GM12878 (cell line): Measurements from ENCODE around the gene SIK3.
"Not testable (repeated sequence)": the region's sequence is repeated elsewhere in the genome, so short reads cannot be mapped to it uniquely, and the experiment has no call there.

ENCODE experiments used
- ATF3 ChIP-seq: IDR thresholded peaks from 2 replicates; pipeline ENCODE4 v1.6.1; 2011; ENCODE audit warnings: low read depth, mild to moderate bottlenecking, low read length, moderate library complexity, borderline replicate concordance; ENCODE audit errors: extremely low read depth
- BCL3 ChIP-seq: IDR thresholded peaks from 2 replicates; pipeline ENCODE4 v1.6.1; 2011; ENCODE audit warnings: borderline replicate concordance, low read depth, mild to moderate bottlenecking, moderate library complexity, low read length; ENCODE audit not compliant: insufficient read depth, poor library complexity, severe bottlenecking
- CHD2 ChIP-seq: IDR thresholded peaks from 2 replicates; pipeline ENCODE4 v1.6.1; 2011; ENCODE audit warnings: low read depth, low read length, improper control_type of control experiment, borderline replicate concordance
- DPF2 ChIP-seq: fragments of 450-650 bp; IDR thresholded peaks from 2 replicates; pipeline ENCODE4 v1.6.1; 2017; ENCODE audit warnings: mild to moderate bottlenecking
- EP300 ChIP-seq, 2 experiments: fragments of 150-350 bp in 1 of 2; IDR thresholded peaks; 2 replicates each; pipeline ENCODE4 v1.6.1; 2011 to 2012; ENCODE audit warnings: low read depth in 2 of 2, low read length in 2 of 2, borderline replicate concordance in 1 of 2, improper control_type of control experiment in 1 of 2, inconsistent platforms in 1 of 2; ENCODE audit not compliant: control insufficient read depth in 1 of 2
- GABPA ChIP-seq: IDR thresholded peaks from 2 replicates; pipeline ENCODE4 v1.6.1; 2014; ENCODE audit warnings: antibody characterized with exemption, low read depth, mild to moderate bottlenecking, inconsistent platforms
- IKZF2 ChIP-seq, 2 experiments: fragments of 450-650 bp; IDR thresholded peaks; 2 replicates each; pipeline ENCODE4 v1.6.1; 2017; ENCODE audit warnings: mild to moderate bottlenecking in 2 of 2, moderate library complexity in 2 of 2
- JUND ChIP-seq: IDR thresholded peaks from 2 replicates; pipeline ENCODE4 v1.6.1; 2012; ENCODE audit warnings: low read depth, mild to moderate bottlenecking, low read length, improper control_type of control experiment, moderate library complexity
- POLR2A ChIP-seq: IDR thresholded peaks from 2 replicates; pipeline ENCODE4 v1.6.1; 2011; ENCODE audit warnings: low read depth, mild to moderate bottlenecking, low read length
- POU2F2 ChIP-seq: IDR thresholded peaks from 3 replicates; pipeline ENCODE4 v1.6.1; 2011; ENCODE audit warnings: low read depth, mild to moderate bottlenecking, low read length, borderline replicate concordance
- SMC3 ChIP-seq: IDR thresholded peaks from 2 replicates; pipeline ENCODE4 v1.6.1; 2011; ENCODE audit warnings: low read length, improper control_type of control experiment, borderline replicate concordance
- TCF12 ChIP-seq: IDR thresholded peaks from 2 replicates; pipeline ENCODE4 v1.6.1; 2011; ENCODE audit warnings: low read depth, mild to moderate bottlenecking, low read length
- TF ChIP-seq, protein P1 (sequence below), 3 experiments: IDR thresholded peaks in 2 of 3; conservative IDR thresholded peaks in 1 of 3; 2 replicates each; pipeline ENCODE4 v1.5.1; 2011; ENCODE audit warnings: low read depth in 3 of 3, low read length in 3 of 3, mild to moderate bottlenecking in 3 of 3, control low read depth in 2 of 3, moderate library complexity in 2 of 3, inconsistent platforms in 1 of 3, mixed read lengths in 1 of 3; ENCODE audit not compliant: control insufficient read depth in 2 of 3, insufficient read depth in 1 of 3; ENCODE audit errors: extremely low read depth in 1 of 3
- TF ChIP-seq, protein P2 (sequence below): IDR thresholded peaks from 2 replicates; pipeline ENCODE4 v1.6.1; 2012; ENCODE audit warnings: low read length, inconsistent platforms

DNA sequence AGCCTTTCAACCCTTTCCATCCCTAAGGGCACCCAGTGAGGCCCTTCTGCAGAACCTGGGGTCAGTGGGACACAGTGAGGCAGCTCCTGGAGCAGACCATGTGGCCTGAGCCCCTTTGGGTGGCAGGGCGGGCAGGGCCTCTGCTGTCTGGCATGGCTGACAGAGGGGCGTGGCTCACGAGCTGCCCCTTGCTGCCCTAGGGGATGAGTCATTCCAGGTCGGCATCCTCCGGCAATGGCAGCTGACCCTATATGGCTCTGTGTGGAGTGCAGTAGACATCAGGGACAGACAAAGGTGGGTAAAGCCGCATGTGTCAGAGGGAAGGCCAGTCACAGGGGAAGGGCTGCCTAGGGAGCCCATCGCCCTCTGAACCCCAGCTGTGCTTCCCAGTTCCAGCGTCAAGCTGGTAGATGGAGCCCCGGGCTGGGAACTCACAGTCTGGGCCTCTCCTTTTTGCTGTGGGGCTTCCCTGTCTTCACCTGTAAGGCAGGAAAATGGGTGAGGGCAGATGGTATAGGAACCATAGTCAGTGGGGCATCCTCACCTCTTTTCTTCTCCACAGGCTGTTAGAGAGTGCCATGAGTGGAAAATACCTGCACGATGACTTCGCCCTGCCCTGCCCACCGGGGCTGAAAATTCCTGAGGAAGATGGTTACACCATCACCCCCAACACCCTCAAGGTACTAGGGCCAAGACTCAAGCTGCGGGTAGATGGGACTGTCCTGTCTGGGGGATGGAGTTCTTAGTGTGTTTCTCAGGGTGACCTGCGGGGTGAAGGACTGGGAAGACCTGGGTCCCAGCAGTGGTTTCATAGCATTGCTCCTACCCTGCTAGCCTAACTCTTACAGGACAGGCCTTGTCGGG, 39.2 kb upstream of the SIK3 start:
- TF ChIP-seq, protein P1, sequence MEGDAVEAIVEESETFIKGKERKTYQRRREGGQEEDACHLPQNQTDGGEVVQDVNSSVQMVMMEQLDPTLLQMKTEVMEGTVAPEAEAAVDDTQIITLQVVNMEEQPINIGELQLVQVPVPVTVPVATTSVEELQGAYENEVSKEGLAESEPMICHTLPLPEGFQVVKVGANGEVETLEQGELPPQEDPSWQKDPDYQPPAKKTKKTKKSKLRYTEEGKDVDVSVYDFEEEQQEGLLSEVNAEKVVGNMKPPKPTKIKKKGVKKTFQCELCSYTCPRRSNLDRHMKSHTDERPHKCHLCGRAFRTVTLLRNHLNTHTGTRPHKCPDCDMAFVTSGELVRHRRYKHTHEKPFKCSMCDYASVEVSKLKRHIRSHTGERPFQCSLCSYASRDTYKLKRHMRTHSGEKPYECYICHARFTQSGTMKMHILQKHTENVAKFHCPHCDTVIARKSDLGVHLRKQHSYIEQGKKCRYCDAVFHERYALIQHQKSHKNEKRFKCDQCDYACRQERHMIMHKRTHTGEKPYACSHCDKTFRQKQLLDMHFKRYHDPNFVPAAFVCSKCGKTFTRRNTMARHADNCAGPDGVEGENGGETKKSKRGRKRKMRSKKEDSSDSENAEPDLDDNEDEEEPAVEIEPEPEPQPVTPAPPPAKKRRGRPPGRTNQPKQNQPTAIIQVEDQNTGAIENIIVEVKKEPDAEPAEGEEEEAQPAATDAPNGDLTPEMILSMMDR (IDR thresholded peaks at IDR 0.05 in 2 of 3, conservative IDR thresholded peaks at IDR 0.05 in 1 of 3; ENCODE audit: control insufficient read depth in 2 of 3, extremely low read depth in 1 of 3, insufficient read depth in 1 of 3, low read depth in 3 of 3, low read length in 3 of 3) = not testable (repeated sequence)
- TF ChIP-seq BCL3; EP300 (IDR thresholded peaks at IDR 0.05; ENCODE audit: borderline replicate concordance in 1 of 2, control insufficient read depth in 1 of 2, low read depth in 2 of 2, low read length in 2 of 2); TCF12; ATF3; GABPA; SMC3; CHD2; POU2F2; IKZF2 (IDR thresholded peaks at IDR 0.05); DPF2; POLR2A; JUND: not testable (repeated sequence)
- TF ChIP-seq, protein P2, sequence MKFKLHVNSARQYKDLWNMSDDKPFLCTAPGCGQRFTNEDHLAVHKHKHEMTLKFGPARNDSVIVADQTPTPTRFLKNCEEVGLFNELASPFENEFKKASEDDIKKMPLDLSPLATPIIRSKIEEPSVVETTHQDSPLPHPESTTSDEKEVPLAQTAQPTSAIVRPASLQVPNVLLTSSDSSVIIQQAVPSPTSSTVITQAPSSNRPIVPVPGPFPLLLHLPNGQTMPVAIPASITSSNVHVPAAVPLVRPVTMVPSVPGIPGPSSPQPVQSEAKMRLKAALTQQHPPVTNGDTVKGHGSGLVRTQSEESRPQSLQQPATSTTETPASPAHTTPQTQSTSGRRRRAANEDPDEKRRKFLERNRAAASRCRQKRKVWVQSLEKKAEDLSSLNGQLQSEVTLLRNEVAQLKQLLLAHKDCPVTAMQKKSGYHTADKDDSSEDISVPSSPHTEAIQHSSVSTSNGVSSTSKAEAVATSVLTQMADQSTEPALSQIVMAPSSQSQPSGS = not testable (repeated sequence)
